Upper lobe of left lung (tissue), 6 donors: ENCODE results near the gene PCDHGA3. TPM values are rescaled to one million over a fixed set of nuclear protein-coding genes. Genes with fewer than 3 reads are reported as not detected.
"Not testable (repeated sequence)": the region's sequence is repeated elsewhere in the genome, so short reads cannot be mapped to it uniquely, and the experiment has no call there.

Source experiments
- ATAC-seq, 2 donors: fragments of 200-7000 bp; cut with Tn5 transposase; one replicate each; pipeline ENCODE4 v1.9.1; 2022; ENCODE audit warnings: mild to moderate bottlenecking in 2 of 2, moderate library complexity in 2 of 2; ENCODE audit not compliant: low FRiP score in 2 of 2
- DNase-seq, 2 donors: peaks; one replicate each; pipeline ENCODE4 v3.0.0-alpha.2; 2019 to 2020
- H3K27ac ChIP-seq, 4 donors: fragments of 200-600 bp; sonication (generic); one replicate each; pipeline ENCODE4 v1.5.1; 2016 to 2019
- H3K27me3 ChIP-seq, 4 donors: fragments of 200-600 bp; sonication (generic); one replicate each; pipeline ENCODE4 v1.5.1; 2017 to 2019
- H3K36me3 ChIP-seq, 4 donors: fragments of 200-600 bp; sonication (generic); one replicate each; pipeline ENCODE4 v1.5.1; 2016 to 2019
- H3K4me1 ChIP-seq, 4 donors: fragments of 200-600 bp; sonication (generic); one replicate each; pipeline ENCODE4 v1.5.1; 2018 to 2019
- H3K4me3 ChIP-seq, 4 donors: fragments of 200-600 bp; sonication (generic); one replicate each; pipeline ENCODE4 v1.5.1; 2017 to 2019; ENCODE audit warnings: mild to moderate bottlenecking in 2 of 4, moderate library complexity in 1 of 4
- H3K9me3 ChIP-seq, 4 donors: fragments of 200-600 bp; sonication (generic); one replicate each; pipeline ENCODE4 v1.5.1; 2018 to 2019
- CTCF ChIP-seq, 6 experiments: fragments of 450-650 bp in 4 of 6; fragments of 200-600 bp in 2 of 6; sonication (generic) in 2 of 6; IDR thresholded peaks; one replicate each; pipeline ENCODE4 v1.5.1; 2016 to 2019; ENCODE audit warnings: antibody characterized with exemption in 6 of 6
- EP300 ChIP-seq, 4 donors: sonication (generic); formaldehyde crosslinking; IDR thresholded peaks; one replicate each; pipeline ENCODE4 v1.5.1; 2017; ENCODE audit warnings: antibody characterized with exemption in 4 of 4, control low read depth in 2 of 4
- POLR2A ChIP-seq, 4 donors: fragments of 450-650 bp; IDR thresholded peaks; one replicate each; pipeline ENCODE4 v1.5.1; 2016 to 2017; ENCODE audit warnings: antibody characterized with exemption in 4 of 4, mild to moderate bottlenecking in 2 of 4
- POLR2AphosphoS5 ChIP-seq, 2 donors: sonication (generic); formaldehyde crosslinking; IDR thresholded peaks; one replicate each; pipeline ENCODE4 v1.5.1; 2017; ENCODE audit warnings: antibody characterized with exemption in 2 of 2
- WGBS, 2 donors: methylation state at CpG; one replicate each; pipeline ENCODE4 v1.1.5; 2017 to 2018; 5-methylcytosine and 5-hydroxymethylcytosine counted together
- total RNA-seq, 6 donors: library from RNA; depleted of rRNA in 4 of 6; stranded (reverse); fragments of >200 nt in 4 of 6; gene quantifications; one replicate each; pipeline versions ENCODE4 v1.1.0 to v1.2.1, GENCODE V29; 2016 to 2021
- donor health status: DM: no; HTN: no; CAD: no; lungs with moderate emphysema.
- donor health status: DM: no; HTN: yes; CAD: no; lungs with severe emphysema.

Gene PCDHGA3
- total RNA-seq, 6 donors from 2014 or later, result 0.80 to 2.1 (median 1.7) TPM

GRCh38 chr5:141326088-141326854, 17.4 kb upstream of the PCDHGA3 start:
- WGBS, 2 donors, result 11 to 19% methylated on average over 27 of the region's 27 CpGs
- peak in 1 of 2 donors; percentile 48 for DNase-seq
- Histone ChIP-seq H3K4me3 (peak overlapping the region in 3 of 4 donors; percentile 19 to 45 (median 31)), H3K4me1 (peaks cover 0 to 1% (median under 1%) of the 10 kb centered on the region in 4 donors), H3K9me3 (peaks cover 30 to 58% (median 55%) of the 10 kb centered on the region in 4 donors), H3K27ac (peak overlapping the region in 2 of 4 donors; percentile 30 to 49), H3K36me3 (no peaks in the 10 kb centered on the region), H3K27me3 (no peaks in the 10 kb centered on the region)
- TF ChIP-seq POLR2A (IDR thresholded peaks at IDR 0.05), result peak in 1 of 4 donors; percentile 12
- no peak for TF ChIP-seq EP300 (IDR thresholded peaks at IDR 0.05)
- TF ChIP-seq POLR2AphosphoS5 (IDR thresholded peaks at IDR 0.05), result no peak
- peak in 3 of 6 experiments; percentile 22 to 26 (median 24) for TF ChIP-seq CTCF (IDR thresholded peaks at IDR 0.05)
- peak in 1 of 2 donors; percentile 73 for ATAC-seq

- no peak for ATAC-seq
- Histone ChIP-seq H3K9me3 (peaks cover 42 to 71% (median 61%) of the 10 kb centered on the region in 4 donors), H3K36me3 (no peaks in the 10 kb centered on the region), H3K4me3 (no peak overlapping the region), H3K27me3 (no peaks in the 10 kb centered on the region), H3K27ac (no peak overlapping the region), H3K4me1 (no peaks in the 10 kb centered on the region)
- DNase-seq, result no peak
- WGBS, 2 donors, result 73 to 81% methylated on average over 2 to 8 of the region's 8 CpGs
- TF ChIP-seq EP300 (IDR thresholded peaks at IDR 0.05), result no peak
- TF ChIP-seq POLR2AphosphoS5 (IDR thresholded peaks at IDR 0.05), result no peak
- TF ChIP-seq CTCF (IDR thresholded peaks at IDR 0.05), result no peak
- no peak for TF ChIP-seq POLR2A (IDR thresholded peaks at IDR 0.05)
Measured at GRCh38 chr5:141328231-141328630, 15.4 kb upstream of the PCDHGA3 start.

GRCh38 chr5:141330299-141331080, 13.1 kb upstream of the PCDHGA3 start, which contains the start of gene PCDHGA1:
PCDHGA1 (plus strand) TSS chr5:141330514.
- TF ChIP-seq POLR2A (IDR thresholded peaks at IDR 0.05) (no peak), EP300 (IDR thresholded peaks at IDR 0.05) (no peak)
- H3K27me3 ChIP-seq, result no peaks in the 10 kb centered on the region
- H3K36me3 ChIP-seq, result no peaks in the 10 kb centered on the region
- H3K9me3 ChIP-seq, result peaks cover 48 to 85% (median 64%) of the 10 kb centered on the region in 4 donors
- ATAC-seq (no peak), DNase-seq (no peak)
- WGBS, 2 donors, result 25 to 29% methylated on average over 21 of the region's 21 CpGs
- H3K4me1 ChIP-seq, result no peaks in the 10 kb centered on the region
- no peak within 1 kb of the TSS for H3K27ac ChIP-seq
- no peak within 1 kb of the TSS for H3K4me3 ChIP-seq

GRCh38 chr5:141332571-141332970, 11.1 kb upstream of the PCDHGA3 start:
- H3K4me1 ChIP-seq, ATAC-seq, H3K4me3 ChIP-seq, H3K27ac ChIP-seq, H3K27me3 ChIP-seq, H3K36me3 ChIP-seq: not testable (repeated sequence)
- DNase-seq, result peak in 1 of 2 donors; percentile 81
- 33 to 43% methylated on average over 14 to 21 of the region's 39 CpGs for WGBS, 2 donors
- H3K9me3 ChIP-seq, result peaks cover 54 to 70% (median 55%) of the 10 kb centered on the region in 4 donors

- Histone ChIP-seq H3K4me3 (peak within 1 kb of the TSS in 2 of 4 donors; percentile 5 to 26), H3K27ac (no peak within 1 kb of the TSS), H3K27me3 (no peaks in the 10 kb centered on the region), H3K4me1 (no peaks in the 10 kb centered on the region), H3K36me3 (no peaks in the 10 kb centered on the region), H3K9me3 (peaks cover 42 to 68% (median 52%) of the 10 kb centered on the region in 4 donors)
- 8 to 20% methylated on average over 14 to 23 of the region's 27 CpGs for WGBS, 2 donors
- TF ChIP-seq CTCF (IDR thresholded peaks at IDR 0.05) (peak in 2 of 6 experiments; percentile 13 to 18), POLR2AphosphoS5 (IDR thresholded peaks at IDR 0.05) (no peak), POLR2A (IDR thresholded peaks at IDR 0.05) (no peak), EP300 (IDR thresholded peaks at IDR 0.05) (no peak)
- peak in 1 of 2 donors; percentile 19 for DNase-seq
- ATAC-seq, result peak in 1 of 2 donors; percentile 16
Measured at GRCh38 chr5:141338538-141339306, 4.9 kb upstream of the PCDHGA3 start, which contains the start of gene PCDHGA2. PCDHGA2 (plus strand) TSS chr5:141338760.

- not testable (repeated sequence) for H3K27ac ChIP-seq, H3K4me1 ChIP-seq, H3K4me3 ChIP-seq, H3K36me3 ChIP-seq, ATAC-seq, H3K27me3 ChIP-seq
- 39 to 80% methylated on average over 7 to 22 of the region's 45 CpGs for WGBS, 2 donors
- peak in 1 of 2 donors; percentile 72 for DNase-seq
- H3K9me3 ChIP-seq, result peaks cover 34 to 78% (median 60%) of the 10 kb centered on the region in 4 donors
Measured at GRCh38 chr5:141340781-141341354, 2.8 kb upstream of the PCDHGA3 start.
